Stimulated activated CD4-positive, alpha-beta T cell treated with anti-CD3 and anti-CD28 coated beads, Interleukin-15, amount 100 ng/mL, for 1 hour (primary cell): ENCODE measurements around the gene COPS9.

Experiments used
- DNase-seq, 2 donors: peaks; one replicate each; pipeline ENCODE4 v3.0.0-alpha.2; 2020; ENCODE audit warnings: low read depth in 1 of 2, low spot score in 1 of 2

Gene COPS9

DNA sequence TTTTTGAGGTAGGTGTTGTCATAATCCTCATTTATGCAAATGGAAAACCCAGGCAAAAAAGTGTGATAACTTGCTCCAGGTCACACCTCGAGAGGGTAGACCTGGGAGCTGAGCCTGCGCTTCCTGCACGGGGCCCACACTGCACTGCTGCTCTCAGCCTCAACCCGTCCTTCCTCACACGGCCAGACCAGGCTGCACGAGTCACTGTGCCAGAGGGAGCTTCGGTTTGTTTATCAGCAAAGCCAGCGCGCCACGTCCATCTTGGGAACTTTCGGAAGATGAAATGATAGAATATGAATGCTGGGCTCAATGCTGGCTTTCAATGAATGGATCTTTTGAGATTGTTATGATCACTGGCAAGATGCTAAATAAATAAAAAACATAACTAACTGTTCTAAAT, 14.4 kb downstream of the COPS9 start:
- DNase-seq: no peak

DNA sequence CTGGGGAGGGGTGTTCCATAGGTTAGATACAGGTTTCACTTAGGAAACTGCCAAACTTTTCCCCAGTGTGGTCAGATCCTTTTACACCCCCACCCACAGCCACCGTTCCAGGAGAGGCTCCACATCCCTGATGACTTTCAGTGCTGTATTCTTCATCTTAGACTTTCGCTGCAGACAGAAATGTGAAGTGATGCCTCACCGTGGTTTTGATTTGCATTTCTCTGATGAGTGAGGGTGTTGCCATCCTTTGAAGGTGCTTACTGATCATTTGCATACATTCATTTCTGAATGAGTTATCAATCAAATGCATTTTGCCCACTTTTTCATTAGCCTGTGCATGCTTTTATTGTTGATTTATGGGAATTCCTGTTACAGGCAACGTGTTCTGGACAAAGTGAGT, 14.9 kb downstream of the COPS9 start:
- DNase-seq: no peak

DNA sequence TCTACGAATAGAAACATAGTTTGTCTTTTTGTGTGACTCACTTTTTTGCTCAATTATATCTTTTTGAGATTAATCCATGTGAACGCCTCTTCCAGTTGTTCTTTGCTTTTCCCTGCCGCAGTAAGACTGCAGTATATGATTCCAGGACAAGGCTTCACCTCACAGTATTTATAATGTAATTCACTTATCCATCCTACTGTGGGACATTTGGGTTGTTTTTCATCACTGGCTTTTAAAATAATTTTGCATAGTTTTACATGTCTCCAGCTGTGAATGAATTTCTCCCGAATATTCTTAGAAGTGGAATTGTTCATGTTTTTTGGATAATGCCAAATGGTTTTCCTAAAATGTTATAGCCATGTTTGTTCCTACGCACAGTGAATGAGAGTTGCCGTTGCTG, 21.9 kb downstream of the COPS9 start:
- DNase-seq: no peak

DNA sequence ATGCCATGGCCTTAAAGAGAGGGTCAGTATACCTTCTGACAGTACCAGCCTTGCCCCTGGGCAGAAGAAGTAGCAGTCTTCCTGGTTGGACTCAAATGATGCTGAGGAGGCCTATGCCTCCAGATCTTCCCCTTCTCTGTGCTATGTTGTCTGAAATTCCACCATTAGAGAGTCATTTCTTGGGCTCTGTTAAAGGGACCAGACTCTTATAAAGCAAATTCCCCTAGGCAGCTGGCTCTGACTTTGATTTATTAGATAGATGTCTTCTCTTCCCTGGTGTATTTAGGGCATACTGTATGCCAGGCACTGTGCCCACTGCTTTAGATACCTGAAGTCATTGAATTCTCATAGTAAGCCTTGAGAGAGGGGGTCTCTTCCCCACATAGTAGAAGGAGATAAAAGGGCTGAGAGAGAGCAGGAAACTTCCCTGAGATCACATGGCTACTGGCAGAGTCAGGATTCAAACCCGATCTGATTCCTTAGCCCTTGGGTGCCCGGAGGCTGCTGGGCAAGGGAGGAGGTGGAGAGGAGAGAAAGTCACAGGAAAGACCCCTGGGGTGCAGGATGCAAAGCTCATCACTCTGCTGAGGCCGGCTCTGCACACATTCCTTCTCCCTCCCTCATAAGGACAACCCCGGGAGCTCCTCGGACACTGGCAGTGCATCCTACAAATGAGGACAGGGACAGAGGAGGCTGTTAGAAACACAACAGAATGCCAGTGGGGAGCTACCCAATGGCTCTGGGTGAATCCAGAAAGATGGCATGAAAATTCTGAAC, 23.0 kb downstream of the COPS9 start:
- no peak for DNase-seq

DNA sequence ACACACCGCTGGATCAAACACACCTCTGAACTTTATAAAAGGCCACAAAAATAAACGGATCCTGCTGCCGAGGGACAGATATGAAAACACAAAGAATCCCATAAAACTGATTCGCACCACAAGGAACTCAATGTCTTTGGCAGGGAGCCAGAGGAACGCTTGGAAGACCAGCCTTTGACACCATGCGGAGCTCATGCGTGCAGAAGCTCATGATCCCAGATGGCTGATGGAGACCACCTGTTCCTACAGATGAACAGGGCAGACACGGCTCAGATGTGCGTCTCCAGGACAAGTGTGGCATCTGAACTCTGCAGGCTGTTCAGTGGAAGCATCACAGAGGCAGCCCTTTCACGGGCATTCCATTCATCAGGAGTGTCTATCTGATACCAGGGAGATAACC, 24.9 kb downstream of the COPS9 start:
- DNase-seq: no peak

DNA sequence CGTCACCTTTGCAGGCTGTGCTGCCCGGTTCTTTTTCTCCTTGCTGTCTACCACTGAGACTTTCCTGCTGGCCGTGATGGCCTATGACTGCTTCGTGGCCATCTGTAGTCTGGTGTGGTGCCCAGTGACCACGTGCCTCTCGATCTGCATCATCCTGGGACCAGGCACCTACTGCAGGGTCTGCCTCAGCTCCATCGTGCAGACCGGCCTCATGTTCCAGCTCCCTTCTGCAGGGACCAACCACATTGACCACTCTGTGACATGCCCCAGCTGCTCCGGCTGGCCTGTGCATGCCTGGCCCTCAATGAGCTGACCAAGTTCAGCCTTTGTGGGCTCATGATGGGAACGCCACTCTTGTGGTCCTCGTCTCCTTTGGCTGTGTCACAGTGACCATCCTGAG, 26.7 kb downstream of the COPS9 start:
- no peak for DNase-seq

DNA sequence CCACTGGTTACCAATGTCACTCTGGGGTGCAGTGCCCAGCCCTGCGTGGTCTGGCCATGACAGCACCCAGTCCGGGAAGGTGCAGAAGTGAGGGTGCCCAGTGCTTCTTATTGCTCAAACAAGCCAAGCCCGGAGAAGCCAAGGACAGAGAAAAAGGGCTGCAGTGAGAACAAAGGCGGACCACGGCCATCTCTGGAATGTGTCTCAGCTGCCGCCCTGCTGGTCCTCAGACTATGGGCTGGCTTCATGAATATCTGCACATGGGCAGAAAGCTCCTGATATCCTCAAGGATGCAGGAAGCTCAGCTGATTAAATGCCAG, 28.7 kb downstream of the COPS9 start:
- no peak for DNase-seq

DNA sequence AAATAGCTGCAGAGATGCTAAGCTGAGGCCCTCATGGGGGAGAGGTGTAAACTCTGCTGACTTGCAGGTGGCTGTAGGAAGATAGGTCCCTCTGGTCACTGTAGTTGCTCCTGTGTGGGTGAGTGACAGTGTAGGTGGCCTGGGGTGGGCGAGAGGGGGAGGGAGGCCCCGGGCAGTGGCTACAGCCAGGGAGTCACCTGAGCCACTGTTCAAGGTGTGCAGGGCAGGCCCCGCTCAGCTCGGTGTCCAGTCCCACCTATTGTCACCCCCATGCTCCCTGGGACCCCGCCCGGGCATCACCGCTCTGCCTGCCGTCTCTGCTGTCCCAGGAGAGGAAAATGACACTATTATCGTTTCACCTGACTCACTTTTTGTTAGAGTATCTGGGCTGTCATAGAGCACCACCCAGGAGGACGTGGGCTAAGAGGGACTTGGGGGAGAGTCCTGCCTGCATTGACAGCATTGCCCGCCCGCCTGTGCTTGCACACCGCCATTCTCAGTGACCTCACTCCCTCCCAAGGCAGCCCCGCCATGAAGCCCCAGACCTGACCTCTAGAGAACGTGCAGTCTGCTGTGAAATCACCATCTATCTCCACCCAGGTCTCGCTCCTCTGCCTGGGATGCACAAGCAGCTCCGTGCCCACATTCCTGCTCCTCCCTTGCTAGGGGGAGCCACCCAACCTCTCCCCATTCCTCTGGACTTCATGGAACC, 29.2 kb downstream of the COPS9 start:
- no peak for DNase-seq

DNA sequence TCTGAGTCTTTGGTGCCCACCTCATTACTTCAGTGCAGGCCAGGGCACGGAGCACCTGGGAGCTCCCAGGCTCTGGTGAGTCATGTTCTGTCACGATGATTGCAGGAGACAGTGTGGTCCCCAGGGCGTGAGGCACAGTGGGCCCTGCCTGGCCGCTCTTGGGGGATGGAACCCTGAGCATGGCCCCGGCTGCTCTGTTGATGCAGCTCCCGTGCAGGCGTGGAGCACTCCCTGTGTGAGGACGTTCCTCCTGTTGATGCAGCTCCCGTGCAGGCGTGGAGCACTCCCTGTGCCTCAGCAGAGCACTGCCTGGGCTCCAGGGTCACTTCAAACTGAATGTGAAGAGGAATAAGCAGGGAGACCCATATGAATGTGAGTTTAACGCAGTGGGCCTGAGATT, 30.1 kb downstream of the COPS9 start:
- no peak for DNase-seq

DNA sequence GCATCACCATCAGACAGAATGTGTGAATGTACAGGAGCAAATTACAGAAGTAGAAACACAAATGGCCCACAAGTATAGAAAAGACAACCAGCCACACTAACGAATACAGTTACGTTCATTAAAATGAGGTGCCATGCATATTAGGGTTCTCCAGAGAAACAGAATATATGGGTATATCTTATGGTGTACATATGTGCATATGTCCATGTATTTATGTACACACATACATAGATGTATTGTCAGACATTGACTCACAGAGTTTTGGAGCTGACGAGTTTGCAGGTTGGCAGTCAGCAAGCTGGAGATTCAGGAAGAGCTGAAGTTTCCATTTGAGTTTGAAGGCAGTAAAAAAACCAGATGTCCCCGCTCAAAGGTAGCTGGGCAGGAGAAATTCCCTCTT, 33.0 kb downstream of the COPS9 start:
- DNase-seq: no peak

DNA sequence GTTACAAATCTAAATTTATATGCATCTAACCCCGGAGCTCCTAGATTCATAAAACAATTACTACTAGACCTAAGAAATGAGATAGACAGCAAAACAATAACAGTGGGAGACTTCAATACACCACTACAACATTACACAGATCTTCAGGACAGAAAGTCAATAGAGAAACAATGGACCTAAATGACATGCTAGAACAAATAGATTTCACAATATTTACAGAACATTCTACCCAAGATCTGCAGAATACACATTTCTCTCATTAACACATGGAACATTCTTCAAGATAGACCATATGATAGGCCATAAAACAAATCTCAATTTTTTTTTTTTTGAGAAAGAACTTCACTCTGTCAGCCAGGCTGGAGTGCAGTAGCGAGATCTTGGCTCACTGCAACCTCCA, 37.8 kb downstream of the COPS9 start:
- DNase-seq: no peak

DNA sequence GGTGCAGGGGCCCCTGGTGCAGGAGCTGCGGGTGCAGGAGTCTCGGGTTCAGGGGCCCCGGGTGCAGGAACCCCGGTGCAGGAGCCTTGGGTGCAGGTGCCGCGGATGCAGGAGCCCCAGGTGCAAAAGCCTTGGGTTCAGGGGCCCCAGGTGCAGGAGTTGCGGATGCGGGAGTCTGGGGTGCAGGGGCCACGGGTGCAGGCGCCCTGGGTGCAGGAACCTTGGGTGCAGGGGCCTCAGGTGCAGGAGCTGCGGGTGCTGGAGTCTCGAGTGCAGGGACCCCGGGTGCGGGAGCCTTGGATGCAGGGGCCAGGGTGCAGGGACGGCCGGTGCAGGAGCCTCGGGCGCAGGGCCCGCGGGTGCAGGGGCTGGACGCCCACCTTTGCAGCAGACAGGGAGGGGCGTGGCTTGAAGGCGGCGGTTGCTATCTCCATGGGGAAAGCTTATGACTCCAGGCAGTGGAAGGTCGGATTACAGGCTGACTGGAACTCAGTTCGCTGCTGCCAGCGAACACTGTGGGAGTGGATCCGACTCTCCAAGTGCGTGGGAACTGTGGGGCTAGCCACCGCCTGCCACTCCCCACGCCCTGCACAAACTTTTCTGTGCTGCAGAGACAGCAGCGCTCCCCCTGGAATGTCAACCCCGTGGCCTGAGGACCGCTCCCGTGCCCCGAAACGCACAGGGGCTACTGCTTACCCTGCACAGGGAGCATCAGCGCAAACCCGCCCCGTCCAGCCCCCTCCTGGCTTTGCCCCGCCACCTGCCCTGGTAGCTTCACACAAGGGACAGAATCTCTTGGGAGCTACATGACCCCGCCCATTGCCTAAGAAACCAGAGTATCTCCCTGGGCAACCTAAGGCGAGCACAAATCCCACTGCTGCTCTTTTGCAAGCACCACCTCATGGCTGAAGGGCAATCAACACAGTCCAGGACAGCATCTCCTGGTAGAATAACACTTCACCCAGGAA, 40.3 kb downstream of the COPS9 start:
- no peak for DNase-seq

DNA sequence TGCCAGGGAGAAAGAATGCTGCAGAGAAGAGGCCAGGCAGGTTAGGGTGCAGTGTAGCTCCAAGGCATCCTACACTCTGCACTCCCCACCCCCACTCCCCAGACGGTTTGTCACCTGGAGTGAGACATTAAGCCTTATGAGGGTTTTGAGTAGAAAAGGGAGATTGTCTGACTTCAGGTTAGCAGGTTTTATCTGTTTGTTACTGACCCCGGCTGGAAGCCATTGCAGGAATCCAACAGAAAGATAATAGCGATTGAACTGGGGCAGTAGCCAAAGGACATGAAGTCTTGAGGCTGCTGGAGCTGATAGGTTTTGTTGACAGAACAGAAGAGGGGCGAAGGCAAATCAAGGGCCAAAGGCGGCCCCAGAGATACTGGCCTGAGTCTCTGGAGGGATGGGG, 46.8 kb downstream of the COPS9 start:
- no peak for DNase-seq

DNA sequence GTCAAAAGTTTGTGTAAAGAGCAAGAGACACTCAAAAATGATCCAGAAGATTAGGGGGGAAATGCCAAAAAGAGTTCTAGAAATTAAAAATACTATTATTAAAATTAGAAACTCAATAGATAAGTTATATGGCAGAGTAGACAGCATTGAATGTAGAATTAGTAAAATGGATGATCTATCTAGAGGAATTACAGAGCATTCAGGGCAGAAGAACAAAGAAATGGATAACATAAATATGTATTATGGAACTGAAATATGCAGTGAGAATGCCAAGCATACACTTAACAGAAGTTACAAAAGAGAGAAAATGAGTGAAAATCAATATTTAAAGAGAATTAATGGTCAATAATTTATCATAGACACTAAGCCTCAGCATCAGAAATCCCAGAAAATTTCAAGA, 49.5 kb downstream of the COPS9 start:
- DNase-seq: no peak
